Suppressor macrophage (primary cell): ENCODE measurements around the gene UGT1A9.

Experiments
- DNase-seq, 4 experiments: peaks; one replicate each; pipeline ENCODE4 v3.0.0-alpha.2; 2020 to 2022

Gene UGT1A9

DNA sequence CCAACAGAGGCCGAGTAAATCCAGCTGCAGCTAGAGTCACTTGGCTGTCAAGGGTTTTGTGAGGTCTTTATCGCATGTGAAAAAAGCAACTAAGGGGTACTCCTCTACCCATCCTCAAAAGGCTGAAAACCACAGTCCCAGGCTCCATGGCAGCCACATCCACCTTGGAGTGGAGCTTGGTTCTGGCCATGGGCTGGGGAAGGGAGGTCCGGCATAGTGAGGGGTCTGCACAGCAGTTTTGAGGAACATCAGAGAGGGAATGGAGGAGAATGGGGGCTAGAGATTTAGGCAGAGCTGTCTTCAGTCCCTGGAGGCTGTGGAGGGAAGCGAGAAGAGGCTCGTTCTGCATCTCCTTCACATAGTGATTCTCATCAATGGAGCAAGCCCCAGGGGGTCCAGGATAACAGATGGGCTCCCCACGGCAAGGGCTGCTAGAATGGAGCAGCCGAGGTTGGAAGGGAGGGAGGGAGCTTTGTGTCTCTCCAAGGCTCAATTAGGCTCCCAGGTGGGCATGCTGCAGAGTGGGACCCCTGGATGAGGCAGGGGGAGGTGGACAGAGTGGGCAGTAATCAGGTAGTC lies 127.5 kb downstream of the UGT1A9 start:
- no peak for DNase-seq

DNA sequence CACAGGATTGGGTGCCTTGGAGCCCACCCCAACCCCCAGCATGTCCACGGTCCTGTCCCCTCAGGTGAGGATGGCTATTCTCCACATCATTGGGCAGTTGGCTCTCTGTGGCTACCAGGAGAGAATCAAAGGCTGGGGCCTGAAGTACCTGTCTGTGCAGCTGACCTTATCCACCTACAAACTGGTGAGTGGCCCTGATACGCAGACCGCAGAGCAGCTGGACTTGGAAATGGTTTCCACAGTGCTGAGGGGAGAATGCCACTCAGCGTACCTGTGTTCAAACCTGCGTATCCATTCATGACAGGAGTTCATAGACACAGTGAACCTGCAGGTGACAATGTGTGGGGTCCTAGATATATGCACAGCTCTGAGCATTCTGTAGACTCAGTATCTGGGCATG lies 128.0 kb downstream of the UGT1A9 start:
- no peak for DNase-seq

DNA sequence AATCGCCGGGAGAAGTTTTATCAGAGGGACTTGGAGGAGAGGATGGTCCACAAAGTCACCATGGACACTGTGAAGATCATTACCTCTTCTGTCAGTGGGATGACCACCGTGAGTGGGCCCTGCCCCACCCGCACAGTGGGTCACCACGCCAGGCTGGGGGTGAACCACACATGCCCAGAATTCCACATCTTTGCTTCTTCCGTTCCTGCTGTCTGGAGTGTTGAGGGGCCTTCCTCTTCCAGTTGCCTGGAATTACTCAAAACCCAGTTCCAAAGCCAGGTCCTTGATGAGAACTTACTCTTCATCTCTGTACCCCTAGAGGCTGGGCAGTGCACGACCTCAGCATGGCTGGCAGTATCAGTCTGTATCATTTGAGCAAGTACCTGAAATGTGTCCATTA lies 128.5 kb downstream of the UGT1A9 start:
- DNase-seq: no peak

DNA sequence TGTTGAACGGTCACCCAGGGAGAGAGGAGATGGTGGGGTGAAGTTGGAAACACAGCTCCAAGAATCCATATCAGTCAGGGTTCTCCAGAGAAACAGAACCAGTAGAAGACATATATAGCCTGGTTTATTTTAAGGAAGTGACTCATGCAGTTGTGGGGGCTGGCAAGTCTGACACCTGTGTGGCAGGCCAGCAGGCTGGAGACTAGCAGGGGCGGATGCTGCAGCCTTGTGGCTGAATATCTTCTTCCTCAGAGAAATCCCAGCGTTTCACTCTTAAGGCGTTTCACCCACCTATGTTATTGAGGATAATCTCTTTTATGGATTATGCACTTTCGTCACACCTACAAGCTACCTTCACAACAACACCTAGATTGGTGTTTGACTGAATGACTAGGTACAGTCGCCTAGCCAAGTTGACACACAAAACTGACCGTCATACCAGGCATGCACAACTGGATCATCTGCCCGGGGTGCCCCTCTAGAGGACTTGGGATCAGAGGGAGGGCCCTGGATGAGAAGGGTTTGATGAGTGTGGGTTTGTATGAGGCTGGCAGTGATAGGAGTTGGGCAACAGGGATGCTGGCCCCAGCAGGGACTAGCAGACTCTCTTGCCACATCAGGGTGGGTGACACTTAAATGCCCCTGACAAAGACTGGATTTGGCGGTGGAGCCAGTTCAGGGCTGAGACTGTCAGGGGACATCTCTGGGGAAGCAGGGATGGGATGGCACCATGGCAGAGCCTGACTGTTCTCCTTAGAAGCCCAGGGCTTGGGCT lies 129.8 kb downstream of the UGT1A9 start:
- peak in 1 of 4 experiments; percentile 4 for DNase-seq

DNA sequence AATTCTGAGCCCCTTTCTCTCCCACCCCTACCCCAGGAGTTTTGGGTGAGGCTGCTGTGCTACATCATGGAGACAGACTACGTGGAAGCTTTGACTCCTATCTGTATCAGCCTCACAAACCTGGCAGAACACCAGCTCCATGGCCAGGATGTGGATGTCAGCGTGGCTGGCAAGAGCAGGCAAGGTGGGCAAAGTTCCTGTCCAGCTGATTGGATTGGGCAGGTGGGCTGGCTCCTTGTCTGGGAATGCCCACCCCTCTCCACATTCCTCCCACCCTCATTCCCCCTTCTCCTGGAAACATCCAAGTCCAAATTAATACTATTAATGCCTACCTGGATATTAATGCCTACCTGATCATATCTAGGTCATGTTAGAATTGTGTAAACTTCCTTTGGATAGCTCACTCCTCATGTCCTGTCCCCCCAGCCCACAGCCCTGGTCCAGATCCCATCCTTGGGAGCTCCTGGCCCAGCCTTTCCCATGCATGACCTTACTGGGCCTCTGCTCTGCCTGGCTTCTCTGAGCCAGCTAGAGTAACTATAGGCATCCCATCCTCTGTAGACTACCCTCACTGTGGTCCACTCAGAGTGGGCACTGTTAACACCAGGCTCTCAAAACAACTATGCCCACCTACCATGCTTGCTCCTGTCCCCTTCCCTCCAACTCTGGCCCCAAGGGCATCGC lies 130.6 kb downstream of the UGT1A9 start:
- no peak for DNase-seq

DNA sequence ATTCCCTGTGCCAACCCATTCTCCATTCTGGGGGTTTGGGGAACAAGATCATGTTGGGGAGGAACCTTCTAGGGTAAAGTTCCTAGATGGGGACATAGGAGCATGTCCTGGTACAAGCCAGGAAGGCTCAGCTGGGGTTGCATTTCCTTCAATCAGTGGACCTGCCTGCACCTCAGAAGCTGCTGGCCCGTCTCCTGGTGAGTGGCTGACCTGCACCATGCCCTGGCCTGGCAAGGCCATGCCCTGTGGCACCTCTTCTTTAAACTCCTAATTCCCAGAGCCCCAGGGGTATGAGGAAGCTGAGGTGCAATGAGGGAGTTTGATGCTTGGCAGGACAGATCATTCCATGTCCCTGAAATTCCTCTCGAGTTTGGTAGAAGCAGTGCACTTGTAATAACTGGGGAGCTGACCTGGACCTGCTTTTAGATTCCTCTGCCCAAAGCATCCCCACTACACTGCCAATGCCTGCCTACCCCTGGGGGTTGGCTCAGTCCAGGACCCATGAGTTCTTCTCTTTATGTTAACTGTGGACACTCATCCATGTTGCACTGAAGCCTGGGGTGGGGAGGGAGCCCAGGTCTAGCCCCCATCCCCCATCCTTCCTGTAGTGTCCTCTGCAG lies 131.7 kb downstream of the UGT1A9 start:
- DNase-seq: no peak

DNA sequence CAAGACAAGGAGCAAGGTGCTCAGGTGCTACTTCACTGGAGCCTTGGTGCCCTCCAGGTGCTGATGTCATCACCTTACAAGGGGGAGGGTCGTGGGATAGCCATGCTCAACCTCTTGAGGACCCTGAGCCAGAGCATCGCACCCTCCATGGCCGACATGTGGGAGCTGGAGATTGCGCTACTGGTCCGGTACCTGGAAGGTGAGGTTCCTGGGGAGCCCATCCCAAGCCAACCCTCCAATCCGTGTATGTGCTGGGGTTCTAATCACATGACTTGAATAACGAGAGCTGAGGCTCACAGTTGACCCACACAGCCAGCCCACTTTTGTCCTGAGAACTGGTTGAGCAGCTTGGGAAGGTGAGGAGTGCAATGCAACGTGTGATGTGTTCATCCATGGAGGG lies 132.3 kb downstream of the UGT1A9 start:
- no peak for DNase-seq

DNA sequence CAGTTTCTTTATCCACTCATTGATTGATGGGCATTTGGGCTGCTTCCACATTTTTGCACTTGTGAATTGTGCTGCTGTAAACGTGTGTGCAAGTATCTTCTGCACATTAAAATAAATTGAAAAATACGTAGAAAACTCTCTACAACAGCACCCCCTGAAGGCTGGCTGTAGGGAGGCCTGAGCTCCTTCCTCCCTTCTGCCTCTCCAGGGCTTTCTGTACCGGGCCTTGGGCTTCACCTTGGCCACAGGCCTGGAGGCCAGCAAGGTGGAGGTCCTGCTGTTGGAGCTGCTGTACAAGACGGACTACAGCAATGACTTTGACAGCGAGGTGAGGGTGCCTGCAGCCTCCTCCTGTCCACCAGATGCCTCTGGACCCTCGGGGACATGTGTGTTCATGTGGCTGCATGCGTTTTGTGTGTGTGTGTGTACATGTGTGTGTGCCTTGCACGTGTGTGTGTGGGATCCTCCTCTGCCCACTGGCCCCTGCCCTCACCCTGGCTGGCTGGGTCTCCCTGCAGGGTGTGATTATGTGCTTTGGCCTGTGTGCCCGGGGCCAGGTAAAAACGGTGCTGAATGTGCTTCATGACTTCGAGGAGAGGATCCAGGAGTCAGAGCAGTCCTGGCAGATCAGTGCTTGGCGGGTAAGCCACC lies 135.6 kb downstream of the UGT1A9 start:
- no peak for DNase-seq

DNA sequence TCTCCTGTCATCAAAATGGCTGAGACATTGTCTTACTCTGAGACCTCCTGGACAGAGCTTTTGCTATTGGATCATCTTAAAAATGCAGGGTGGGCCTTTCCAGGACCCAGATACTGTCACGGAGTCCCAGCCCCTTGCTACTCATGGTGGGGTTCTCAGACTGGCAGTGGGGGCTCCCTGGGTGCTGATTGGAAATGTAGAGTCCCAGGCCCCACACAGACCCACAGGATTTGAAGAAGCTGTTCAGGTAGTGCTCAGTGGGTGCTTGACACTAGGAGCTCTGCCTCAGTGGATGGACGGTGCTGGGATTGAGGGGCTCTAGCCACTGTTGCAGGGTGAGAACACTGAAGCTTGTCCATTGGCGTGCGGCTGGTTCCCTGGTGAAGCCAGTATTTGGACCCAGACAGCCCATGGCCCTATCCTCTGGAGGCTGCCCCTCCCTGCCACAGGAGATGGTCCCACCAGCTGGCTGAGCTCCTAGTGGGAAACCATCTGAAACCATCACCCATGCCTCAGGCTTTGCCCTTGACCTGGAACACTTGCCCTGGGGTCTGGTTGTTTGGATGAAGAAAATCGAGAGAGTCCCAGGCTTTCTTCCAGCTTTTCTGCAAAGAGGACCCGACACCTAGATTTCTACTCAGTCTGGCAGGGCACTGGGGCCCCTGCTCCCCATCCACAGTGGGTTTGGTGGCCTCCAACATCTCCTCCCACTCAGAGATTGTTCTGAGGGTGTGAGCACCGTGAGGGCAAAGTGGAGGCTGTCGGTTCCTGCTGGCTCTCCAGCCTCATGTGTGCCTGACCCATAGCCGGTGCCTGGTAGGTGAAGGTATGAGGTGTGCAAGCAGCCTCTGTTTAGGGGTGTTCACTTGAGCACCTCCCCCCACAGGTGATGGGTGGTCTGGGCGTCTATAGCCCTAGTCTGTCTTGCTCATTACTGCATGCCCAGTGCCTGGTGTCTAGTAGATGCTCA lies 136.6 kb downstream of the UGT1A9 start:
- DNase-seq: no peak

DNA sequence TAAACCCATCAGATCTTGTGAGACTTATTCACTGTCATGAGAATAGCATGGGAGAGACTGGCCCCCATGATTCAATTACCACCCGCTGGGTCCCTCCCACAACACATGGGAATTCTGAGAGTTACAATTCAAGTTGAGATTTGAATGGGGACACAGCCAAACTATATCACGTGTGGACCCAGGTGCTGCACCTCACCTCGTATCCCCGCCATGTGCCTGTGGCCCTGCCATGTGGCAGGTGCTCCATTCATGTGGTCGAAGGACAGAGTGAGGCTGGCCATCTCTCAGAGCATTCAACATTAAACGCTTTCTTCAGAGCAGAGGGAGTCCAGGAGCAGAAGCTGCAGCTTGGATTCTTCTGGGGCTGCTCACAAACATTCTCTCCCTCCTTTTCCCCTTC lies 138.7 kb downstream of the UGT1A9 start:
- DNase-seq: no peak

DNA sequence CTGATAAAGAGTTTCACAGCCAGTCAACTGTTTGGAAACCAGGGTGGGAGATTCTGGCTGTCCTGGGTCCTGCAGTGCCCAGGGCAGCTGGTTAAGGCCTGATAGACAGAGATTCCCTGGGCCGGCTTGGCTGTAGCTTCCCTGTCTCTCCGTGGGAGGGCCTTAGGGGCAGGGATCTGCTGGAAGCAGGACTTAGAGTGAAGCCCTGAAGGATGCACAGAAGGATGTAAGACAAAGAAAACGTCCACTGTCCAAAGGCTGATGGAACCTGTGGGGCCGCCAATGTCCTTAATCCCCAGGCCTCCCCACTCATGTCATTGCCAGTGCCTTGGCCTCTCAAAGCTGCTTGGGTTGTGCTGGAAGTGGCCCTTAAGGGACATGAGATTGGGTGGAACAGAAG lies 139.4 kb downstream of the UGT1A9 start:
- no peak for DNase-seq

DNA sequence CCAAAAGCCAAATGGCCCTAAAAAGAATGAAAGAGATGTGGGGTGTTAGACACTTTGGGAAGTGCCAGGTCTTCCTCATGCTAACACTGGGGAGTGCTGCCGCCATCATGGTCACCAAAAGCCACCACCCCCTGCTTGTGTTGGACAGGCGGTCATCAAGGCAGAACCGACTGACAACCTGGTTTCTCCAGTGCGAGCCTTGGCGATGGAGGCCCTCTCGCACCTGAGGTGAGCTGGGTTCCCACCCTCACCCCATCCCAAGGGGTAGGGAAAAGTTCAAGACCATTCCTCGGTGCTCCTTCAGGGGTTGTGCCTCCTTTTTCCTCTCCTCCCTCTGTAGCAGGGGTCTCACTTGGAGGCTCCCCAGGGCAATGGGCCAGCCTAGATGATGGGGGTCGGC lies 140.0 kb downstream of the UGT1A9 start:
- DNase-seq: no peak

DNA sequence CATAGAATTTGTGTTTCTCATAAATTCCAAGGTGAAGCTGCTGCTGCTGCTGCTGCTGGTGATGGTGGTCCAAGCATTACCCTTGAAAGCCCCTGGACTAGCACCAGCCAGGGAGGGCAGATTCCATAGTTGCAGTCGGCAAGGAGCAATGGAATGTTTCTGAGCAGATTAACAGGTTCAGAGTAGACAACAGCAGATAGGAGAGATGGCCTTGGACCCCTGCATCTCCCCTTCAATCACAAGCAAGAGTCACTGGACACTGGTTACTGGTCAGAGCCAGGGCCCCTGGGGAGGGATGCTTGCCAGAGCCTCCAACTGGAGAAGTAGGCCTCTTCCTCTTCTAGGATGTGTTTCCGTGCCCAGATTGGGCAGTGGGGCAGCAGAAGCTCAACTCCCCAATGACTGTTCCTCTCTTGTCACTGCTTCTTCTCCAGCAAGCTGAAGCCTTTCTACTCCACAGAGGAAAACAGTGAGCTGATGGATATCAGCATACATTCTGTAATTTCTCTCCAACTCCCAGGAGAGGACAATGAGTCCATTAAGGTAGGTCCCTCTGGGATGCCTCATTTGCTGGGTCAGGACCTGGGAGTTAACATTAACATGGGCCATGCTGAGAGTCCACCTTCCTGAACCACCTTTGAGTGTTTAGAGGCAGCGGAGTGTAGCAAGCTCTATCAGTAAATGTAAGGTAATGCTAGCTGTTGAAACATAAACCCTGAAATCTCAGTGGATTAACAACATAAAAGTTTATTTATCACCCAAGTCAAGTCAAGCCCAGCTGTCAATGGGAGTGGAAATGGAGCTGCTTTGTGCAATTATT lies 141.7 kb downstream of the UGT1A9 start:
- no peak for DNase-seq

DNA sequence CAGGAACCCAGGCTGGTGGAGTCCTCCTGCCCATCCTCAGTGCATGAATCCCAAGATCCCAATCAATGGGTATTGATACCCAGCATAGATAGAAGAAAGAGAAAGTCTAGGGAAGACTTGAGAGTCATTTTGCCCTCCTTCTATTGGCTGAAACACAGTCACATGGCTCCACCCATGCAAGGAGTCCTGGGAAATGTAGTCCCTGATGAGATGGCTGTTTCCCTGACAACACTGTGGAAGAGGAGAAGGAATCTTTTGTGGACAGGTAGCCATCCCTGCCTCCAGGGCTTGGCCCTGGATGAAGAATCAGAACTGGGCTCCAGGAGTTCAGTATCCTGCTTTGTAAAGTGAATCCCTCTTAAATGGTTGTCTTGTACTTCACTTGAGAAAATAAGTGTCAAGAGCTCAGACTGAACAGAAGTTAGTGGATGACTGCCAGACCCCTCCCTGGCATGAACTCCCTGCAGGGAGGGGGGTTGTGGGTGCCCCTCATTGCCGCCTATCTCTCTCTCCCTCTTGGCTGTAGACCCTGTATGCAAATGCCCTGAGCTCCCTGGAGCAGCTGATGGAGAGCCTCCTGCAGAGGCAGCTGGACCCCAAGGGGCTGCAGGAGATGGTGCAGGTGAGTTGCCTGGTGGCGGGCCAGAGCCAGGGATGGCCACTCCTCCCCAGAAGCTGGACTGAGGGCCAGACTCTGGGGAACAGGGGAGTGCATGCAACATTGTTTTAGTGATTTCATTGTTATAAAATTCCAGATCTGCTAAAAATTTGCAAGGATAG lies 142.5 kb downstream of the UGT1A9 start:
- no peak for DNase-seq

DNA sequence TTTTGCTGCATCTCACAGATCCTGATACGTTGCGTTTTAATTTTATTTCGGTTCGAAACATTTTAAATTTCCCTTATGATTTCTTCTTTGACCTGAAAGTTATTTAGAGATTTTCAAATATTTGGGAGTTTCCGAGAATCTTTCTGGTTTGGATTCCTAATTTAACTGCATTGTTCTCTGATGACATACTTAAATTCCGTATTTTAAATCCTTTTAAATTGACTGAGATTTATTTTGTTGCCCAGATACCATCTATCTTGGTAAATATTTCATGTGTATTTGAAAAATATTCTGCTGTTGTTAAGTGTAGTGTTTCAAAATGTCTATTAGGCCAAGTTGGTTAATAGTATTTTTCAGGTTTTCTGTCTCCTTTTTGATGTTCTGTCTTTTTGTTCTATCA lies 144.2 kb downstream of the UGT1A9 start:
- no peak for DNase-seq

DNA sequence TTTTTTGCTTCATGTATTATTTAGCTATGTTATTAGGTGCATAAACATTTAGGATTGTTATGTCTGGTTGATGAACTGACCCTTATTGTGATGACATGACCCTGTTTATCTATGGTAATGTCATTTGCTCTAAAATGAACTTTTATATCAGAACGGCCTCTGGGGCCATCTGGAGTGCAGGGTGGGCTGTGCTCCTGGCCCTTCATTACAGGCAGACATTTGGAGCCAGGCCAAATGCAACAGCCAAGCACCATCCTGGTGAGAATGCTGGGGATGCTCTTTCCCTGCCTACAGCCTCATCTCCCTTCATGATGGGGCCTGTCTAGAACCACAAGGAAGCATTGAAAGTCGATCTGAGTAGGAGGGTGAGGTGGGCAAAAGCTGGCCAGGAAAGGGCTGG lies 144.6 kb downstream of the UGT1A9 start:
- DNase-seq: no peak

DNA sequence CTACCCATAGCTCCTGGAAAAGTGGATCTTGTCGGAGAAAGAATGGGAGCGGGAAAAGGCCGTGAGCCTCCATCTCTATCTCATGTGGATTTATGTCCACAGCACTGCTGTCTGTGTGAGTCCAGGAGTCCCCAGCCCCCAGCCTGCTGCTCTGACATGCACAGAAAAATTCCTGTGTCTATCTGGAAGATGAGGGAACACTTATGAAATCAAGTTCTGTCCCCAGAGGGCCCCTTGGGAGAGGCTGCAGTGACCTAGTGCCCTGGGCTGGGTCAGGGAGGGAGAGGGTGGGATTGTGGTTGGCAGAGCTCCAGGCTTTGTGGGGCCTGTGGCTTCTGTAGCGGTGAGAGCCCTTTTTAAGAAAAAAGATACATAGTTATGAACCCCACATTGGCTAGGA lies 145.1 kb downstream of the UGT1A9 start:
- no peak for DNase-seq

DNA sequence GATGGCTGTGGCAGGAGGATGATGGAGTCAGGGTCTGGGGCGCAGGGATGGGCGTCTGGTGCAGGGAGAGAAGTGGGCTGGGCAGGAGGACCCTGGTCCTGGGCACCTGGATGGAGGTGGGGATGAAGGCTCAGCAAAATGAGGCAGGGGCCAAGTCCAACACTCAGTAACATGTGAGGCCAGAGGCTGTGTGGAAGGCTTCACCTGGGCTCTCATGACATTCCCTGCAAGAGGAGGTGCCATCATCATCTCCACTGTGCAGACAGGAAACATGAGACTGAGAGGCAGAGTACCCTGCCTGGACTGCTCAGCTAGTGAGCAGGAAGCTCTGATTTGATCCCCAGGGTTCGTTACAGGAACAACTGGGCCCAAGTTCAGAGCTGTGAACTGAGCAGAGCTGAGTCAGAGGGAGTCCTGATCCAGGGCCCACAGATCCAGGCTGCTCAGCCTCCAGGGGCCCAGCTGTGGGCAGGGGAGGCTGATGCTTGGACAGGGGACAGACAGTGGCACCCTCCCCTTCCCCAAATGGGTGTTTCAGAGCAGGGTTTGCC lies 145.7 kb downstream of the UGT1A9 start:
- DNase-seq: no peak

DNA sequence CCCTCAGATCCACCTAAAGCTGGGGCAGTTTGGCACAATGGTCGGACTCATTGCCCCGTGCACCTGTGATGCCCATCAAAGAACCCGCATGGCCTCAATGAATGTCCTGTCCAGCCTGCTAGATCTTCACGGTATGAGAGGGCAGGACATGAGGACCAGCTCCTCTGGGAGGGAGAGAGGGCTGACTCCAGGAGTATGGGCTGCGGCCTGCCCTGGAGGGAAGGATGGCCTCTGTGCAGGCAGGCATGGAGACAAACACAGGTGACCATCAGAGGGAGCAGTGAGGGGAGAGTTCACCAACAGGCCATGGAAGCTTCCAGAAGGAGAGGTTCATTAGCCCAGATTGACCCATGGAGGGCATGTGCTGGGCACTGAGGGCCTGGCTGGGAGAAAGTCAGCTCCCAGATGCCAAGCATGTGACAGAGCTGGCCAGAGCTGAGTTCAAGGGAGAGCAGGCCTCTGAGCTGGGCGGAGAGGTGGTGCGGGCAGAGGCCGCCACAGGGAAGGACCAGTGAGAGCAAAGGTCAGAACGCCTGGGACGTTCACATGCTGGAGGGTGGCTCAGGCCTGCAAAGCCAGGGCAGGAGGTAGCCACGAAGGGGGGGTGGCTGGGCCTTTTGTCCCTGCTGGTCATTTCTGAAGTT lies 146.4 kb downstream of the UGT1A9 start:
- DNase-seq: no peak
